ENCODE measurements around the gene ROBO1. TPM values are rescaled to one million over a fixed set of nuclear protein-coding genes. Genes with fewer than 3 reads are reported as not detected.

ROBO1 gene
- total RNA-seq (2014; rRNA removed; shearing (Covaris generic)) (31.9 and 38.1 TPM in 2 replicates), polyA plus RNA-seq (2016; fragmentation: Nextera tagmentation; extraction: Ambion mirVana) (17.9 and 18.8 TPM in 2 replicates)

DNA sequence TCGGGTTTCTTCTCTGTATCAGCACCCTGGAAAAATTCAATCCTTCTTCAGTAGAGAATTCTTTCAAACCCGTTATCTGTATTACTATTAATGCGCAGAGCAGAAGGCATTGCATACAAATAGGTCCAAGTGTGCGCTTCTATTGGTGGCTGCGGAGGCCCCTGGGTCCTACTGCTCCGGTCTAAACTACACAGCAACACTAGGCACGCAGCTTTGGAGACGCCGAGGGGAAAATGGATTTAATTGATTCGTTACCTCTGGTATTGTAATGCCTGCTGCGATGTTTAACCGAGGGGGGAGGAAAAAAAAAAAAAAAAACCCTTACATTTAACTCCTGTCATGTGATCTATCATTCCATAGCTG lies at the start of gene ROBO1:
ROBO1 (minus strand) TSS at position 94 of the 363 bp plus-strand sequence.
- no peaks in the 10 kb centered on the region for H3K9me3 ChIP-seq (ENCODE audit: low read depth)
- peak within 1 kb of the TSS; percentile 45; the same call in 1 of the 2 replicates for H2AFZ ChIP-seq
- no peak within 1 kb of the TSS for H3K27ac ChIP-seq
- DNase-seq = no peak
- no peaks in the 10 kb centered on the region for H3K4me1 ChIP-seq (ENCODE audit: insufficient read depth)
- H3K9ac ChIP-seq = no peak within 1 kb of the TSS
- H3K4me3 ChIP-seq = no peak within 1 kb of the TSS
- H3K4me2 ChIP-seq (ENCODE audit: unreplicated experiment) = no peak within 1 kb of the TSS
- H3K79me2 ChIP-seq (ENCODE audit: insufficient read depth) = no peaks in the 10 kb centered on the region
- H3F3A ChIP-seq (ENCODE audit: insufficient read depth) = no peaks in the 10 kb centered on the region
- H3K36me3 ChIP-seq (ENCODE audit: low read depth) = no peaks in the 10 kb centered on the region
- H3K9me2 ChIP-seq (ENCODE audit: insufficient read depth) = no peaks in the 10 kb centered on the region
- no peaks in the 10 kb centered on the region for H4K20me1 ChIP-seq (ENCODE audit: insufficient read depth)
- WGBS, 2 experiments (ENCODE audit: low coverage in 1 of 2, low lambda C conversion rate in 2 of 2, missing lambda C conversion rate in 2 of 2) = 1 to 7% methylated on average over 12 of the region's 12 CpGs
- in situ Hi-C loops (cut with MboI) = no loop called here
- H3K27me3 ChIP-seq (replicated peaks; ENCODE audit: insufficient read depth) = peaks cover 9% of the 10 kb centered on the region; the same call in 1 of the 2 replicates
- TF ChIP-seq EZH2 (IDR thresholded peaks at IDR 0.05; ENCODE audit: insufficient read depth, poor library complexity, severe bottlenecking) (no peak), EZH2phosphoT487 (IDR thresholded peaks at IDR 0.05; ENCODE audit: insufficient read depth, low read depth) (no peak)

DNA sequence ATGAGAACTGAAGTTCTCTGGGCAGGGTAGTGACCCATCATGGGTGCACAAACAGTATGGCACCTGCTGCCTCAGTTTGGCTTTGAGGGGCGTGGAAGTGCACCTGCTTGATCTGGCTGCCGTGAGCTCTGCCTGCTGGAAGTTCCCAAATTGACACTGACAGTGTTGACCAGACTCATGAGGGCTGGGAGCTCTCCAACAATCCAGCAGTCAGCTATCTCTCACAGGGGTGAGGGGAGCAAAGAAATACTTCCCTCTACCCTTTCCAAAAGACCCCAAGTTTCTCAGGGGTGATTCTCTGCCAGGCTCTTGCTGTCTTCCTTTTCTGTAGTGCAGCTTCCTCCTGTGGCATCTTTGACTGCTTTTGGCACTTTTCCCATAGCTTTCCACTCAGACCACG lies 49.4 kb upstream of the ROBO1 start:
- no peak overlapping the region for H3K27ac ChIP-seq
- no peaks in the 10 kb centered on the region for H3K4me1 ChIP-seq (ENCODE audit: insufficient read depth)
- no peaks in the 10 kb centered on the region for H3K27me3 ChIP-seq (replicated peaks; ENCODE audit: insufficient read depth)
- no peaks in the 10 kb centered on the region for H3K79me2 ChIP-seq (ENCODE audit: insufficient read depth)
- no peak for DNase-seq
- H3K4me2 ChIP-seq (ENCODE audit: unreplicated experiment) = no peak overlapping the region
- no peak overlapping the region for H3K9ac ChIP-seq
- H3K9me2 ChIP-seq (ENCODE audit: insufficient read depth) = no peaks in the 10 kb centered on the region
- H3F3A ChIP-seq (ENCODE audit: insufficient read depth) = no peaks in the 10 kb centered on the region
- no peaks in the 10 kb centered on the region for H4K20me1 ChIP-seq (ENCODE audit: insufficient read depth)
- no peak overlapping the region for H2AFZ ChIP-seq
- TF ChIP-seq EZH2phosphoT487 (IDR thresholded peaks at IDR 0.05; ENCODE audit: insufficient read depth, low read depth) (no peak), EZH2 (IDR thresholded peaks at IDR 0.05; ENCODE audit: insufficient read depth, poor library complexity, severe bottlenecking) (no peak)
- H3K4me3 ChIP-seq = no peak overlapping the region
- no peaks in the 10 kb centered on the region for H3K36me3 ChIP-seq (ENCODE audit: low read depth)
- in situ Hi-C loops (cut with MboI) = no loop called here
- WGBS, 2 experiments (ENCODE audit: low coverage in 1 of 2, low lambda C conversion rate in 2 of 2, missing lambda C conversion rate in 2 of 2) = 0 to 4% methylated on average over 3 of the region's 3 CpGs
- H3K9me3 ChIP-seq (ENCODE audit: low read depth) = no peaks in the 10 kb centered on the region

DNA sequence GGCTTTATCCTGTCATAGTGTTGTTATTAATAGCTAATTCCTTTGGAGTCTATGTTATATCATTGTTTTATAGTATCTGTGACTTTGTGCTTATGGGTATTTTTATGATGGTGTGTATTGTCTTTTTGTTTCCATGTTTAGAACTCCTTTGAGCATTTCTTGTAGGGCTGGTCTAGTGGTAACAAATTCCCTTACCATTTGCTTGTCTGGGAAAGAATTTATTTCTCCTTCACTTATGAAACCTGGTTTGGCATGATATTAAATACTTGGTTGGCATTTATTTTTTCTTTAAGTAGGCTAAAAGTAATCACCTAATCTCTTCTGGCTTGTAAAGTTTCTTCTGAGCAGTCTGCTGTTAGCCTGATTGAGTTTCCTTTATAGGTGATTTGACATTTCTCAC lies 47.7 kb upstream of the ROBO1 start:
- Histone ChIP-seq H3K36me3 (ENCODE audit: low read depth) (no peaks in the 10 kb centered on the region), H3K27ac (no peak overlapping the region), H3K9me3 (ENCODE audit: low read depth) (no peaks in the 10 kb centered on the region), H3K9ac (no peak overlapping the region), H3K4me2 (ENCODE audit: unreplicated experiment) (no peak overlapping the region), H3K4me3 (no peak overlapping the region), H2AFZ (no peak overlapping the region), H3K9me2 (ENCODE audit: insufficient read depth) (no peaks in the 10 kb centered on the region), H3K4me1 (ENCODE audit: insufficient read depth) (no peaks in the 10 kb centered on the region), H4K20me1 (ENCODE audit: insufficient read depth) (no peaks in the 10 kb centered on the region), H3F3A (ENCODE audit: insufficient read depth) (no peaks in the 10 kb centered on the region), H3K27me3 (replicated peaks; ENCODE audit: insufficient read depth) (no peaks in the 10 kb centered on the region), H3K79me2 (ENCODE audit: insufficient read depth) (no peaks in the 10 kb centered on the region)
- DNase-seq = no peak
- in situ Hi-C loops (cut with MboI) = no loop called here
- no peak for TF ChIP-seq EZH2 (IDR thresholded peaks at IDR 0.05; ENCODE audit: insufficient read depth, poor library complexity, severe bottlenecking)
- no peak for TF ChIP-seq EZH2phosphoT487 (IDR thresholded peaks at IDR 0.05; ENCODE audit: insufficient read depth, low read depth)

GRCh38 chr3:79810581-79810980 lies 42.8 kb upstream of the ROBO1 start:
- Histone ChIP-seq H3K27ac (no peak overlapping the region), H3K9ac (no peak overlapping the region), H3F3A (ENCODE audit: insufficient read depth) (no peaks in the 10 kb centered on the region), H3K4me3 (no peak overlapping the region), H3K4me2 (ENCODE audit: unreplicated experiment) (no peak overlapping the region), H3K4me1 (ENCODE audit: insufficient read depth) (no peaks in the 10 kb centered on the region), H3K36me3 (ENCODE audit: low read depth) (no peaks in the 10 kb centered on the region), H3K27me3 (replicated peaks; ENCODE audit: insufficient read depth) (no peaks in the 10 kb centered on the region), H3K9me3 (ENCODE audit: low read depth) (peaks cover 6% of the 10 kb centered on the region), H2AFZ (no peak overlapping the region), H3K9me2 (ENCODE audit: insufficient read depth) (no peaks in the 10 kb centered on the region), H4K20me1 (ENCODE audit: insufficient read depth) (no peaks in the 10 kb centered on the region), H3K79me2 (ENCODE audit: insufficient read depth) (no peaks in the 10 kb centered on the region)
- no peak for DNase-seq
- in situ Hi-C loops (cut with MboI) = no loop called here
- no peak for TF ChIP-seq EZH2 (IDR thresholded peaks at IDR 0.05; ENCODE audit: insufficient read depth, poor library complexity, severe bottlenecking)
- no peak for TF ChIP-seq EZH2phosphoT487 (IDR thresholded peaks at IDR 0.05; ENCODE audit: insufficient read depth, low read depth)
- 3 to 11% methylated on average over 1 of the region's 1 CpG for WGBS, 2 experiments (ENCODE audit: low coverage in 1 of 2, low lambda C conversion rate in 2 of 2, missing lambda C conversion rate in 2 of 2)

DNA sequence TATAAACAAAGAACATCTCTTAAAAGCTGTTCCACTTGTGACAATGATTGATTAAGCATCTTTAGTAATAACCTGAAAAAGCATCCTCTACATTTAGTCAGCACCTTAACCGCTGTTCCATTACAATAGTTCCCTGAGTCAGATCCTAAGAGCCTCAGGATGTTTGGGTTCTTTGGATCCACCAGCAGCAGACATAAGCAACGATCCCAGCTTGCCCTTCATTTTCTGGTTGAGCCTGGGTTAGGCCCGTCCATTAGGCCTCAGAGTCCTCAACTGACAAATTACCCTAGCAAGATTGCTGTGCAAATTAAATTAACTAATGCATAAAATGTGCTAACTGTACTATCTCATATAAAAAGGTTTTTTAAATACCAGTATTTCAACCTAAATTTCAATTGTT lies 42.3 kb upstream of the ROBO1 start:
- H3K36me3 ChIP-seq (ENCODE audit: low read depth) = no peaks in the 10 kb centered on the region
- WGBS, 2 experiments (ENCODE audit: low coverage in 1 of 2, low lambda C conversion rate in 2 of 2, missing lambda C conversion rate in 2 of 2) = 11 to 15% methylated on average over 3 of the region's 3 CpGs

More for the DNA sequence above, 42.3 kb upstream of the ROBO1 start:
- Histone ChIP-seq H3K9me3 (ENCODE audit: low read depth) (peaks cover 6% of the 10 kb centered on the region), H3K4me1 (ENCODE audit: insufficient read depth) (no peaks in the 10 kb centered on the region), H3K4me3 (no peak overlapping the region), H3K27ac (no peak overlapping the region), H3K79me2 (ENCODE audit: insufficient read depth) (no peaks in the 10 kb centered on the region), H3K27me3 (replicated peaks; ENCODE audit: insufficient read depth) (no peaks in the 10 kb centered on the region), H3K4me2 (ENCODE audit: unreplicated experiment) (no peak overlapping the region), H3F3A (ENCODE audit: insufficient read depth) (no peaks in the 10 kb centered on the region), H2AFZ (no peak overlapping the region), H4K20me1 (ENCODE audit: insufficient read depth) (no peaks in the 10 kb centered on the region), H3K9ac (no peak overlapping the region), H3K9me2 (ENCODE audit: insufficient read depth) (no peaks in the 10 kb centered on the region)
- no peak for DNase-seq
- no peak for TF ChIP-seq EZH2phosphoT487 (IDR thresholded peaks at IDR 0.05; ENCODE audit: insufficient read depth, low read depth)
- TF ChIP-seq EZH2 (IDR thresholded peaks at IDR 0.05; ENCODE audit: insufficient read depth, poor library complexity, severe bottlenecking) = no peak
- in situ Hi-C loops (cut with MboI) = no loop called here
